ENCODE data around the gene ZNF276.
"Not testable (repeated sequence)": the region's sequence is repeated elsewhere in the genome, so short reads cannot be mapped to it uniquely, and the experiment has no call there.

Gene ZNF276

GRCh38 chr16:89738538-89739317 lies 17.4 kb downstream of the ZNF276 start:
- DNase-seq = no peak

- DNase-seq = no peak
These were observed 18.0 kb downstream of the ZNF276 start for GRCh38 chr16:89739383-89739782.

- no peak for DNase-seq
These were observed 20.1 kb downstream of the ZNF276 start for GRCh38 chr16:89741342-89742014.

- DNase-seq = no peak
These were observed 21.6 kb downstream of the ZNF276 start for GRCh38 chr16:89742948-89743347.

- DNase-seq = no peak
These were observed 23.5 kb downstream of the ZNF276 start for GRCh38 chr16:89744813-89745212.

GRCh38 chr16:89746043-89746442 lies 24.7 kb downstream of the ZNF276 start:
- DNase-seq = no peak

DNA sequence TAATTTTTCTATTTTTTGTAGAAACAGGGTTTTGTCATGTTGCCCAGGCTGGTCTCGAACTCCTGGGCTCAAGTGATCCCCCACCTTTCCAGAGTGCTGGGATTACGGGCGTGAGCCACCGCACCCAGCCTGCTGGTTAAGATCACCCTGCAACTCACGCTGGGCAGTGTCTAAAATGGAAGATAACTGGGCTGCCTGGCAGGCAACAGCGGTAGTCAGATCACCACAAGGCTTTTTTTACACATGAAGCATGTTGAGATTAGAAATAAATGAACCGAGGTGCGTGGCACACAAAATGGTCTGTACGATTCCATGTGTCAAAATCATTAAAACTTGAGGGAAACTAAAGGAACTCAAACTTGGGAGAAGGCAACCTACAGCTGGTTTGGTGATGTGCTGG lies 26.7 kb downstream of the ZNF276 start:
- DNase-seq = no peak

- DNase-seq = no peak
These were observed 27.6 kb downstream of the ZNF276 start for GRCh38 chr16:89748921-89749320.

- no peak for DNase-seq
These were observed 28.3 kb downstream of the ZNF276 start for GRCh38 chr16:89749637-89750036.

- DNase-seq = no peak
These were observed 38.5 kb downstream of the ZNF276 start for GRCh38 chr16:89759746-89760340.

DNA sequence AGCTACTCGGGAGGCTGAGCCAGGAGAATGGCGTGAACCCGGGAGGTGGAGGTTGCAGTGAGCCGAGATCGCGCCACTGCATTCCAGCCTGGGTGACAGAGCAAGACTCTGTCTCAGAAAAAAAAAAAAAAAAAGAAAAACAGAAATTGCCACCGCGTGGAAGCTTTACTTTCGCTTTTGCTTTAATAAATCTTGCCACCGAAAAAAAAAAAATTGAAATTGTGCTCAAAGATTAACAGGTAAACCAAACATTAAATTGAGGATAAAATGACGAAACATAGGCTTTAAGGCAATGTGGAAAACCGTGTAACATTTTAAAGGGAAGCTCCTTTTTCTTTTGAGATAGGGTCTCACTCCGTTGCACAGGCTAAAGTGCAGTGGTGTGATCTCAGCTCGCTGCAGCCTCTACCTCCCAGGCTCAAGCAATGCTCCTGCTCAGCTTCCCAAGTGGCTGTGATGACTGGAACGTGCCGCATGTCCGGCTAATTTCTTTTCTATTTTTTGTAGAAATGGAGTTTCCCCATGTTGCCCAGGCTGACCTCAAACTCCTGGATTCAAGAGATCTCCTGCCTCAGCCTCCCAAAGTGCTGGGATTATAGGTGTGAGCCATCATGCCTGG lies 40.1 kb downstream of the ZNF276 start:
- no peak for DNase-seq

GRCh38 chr16:89764711-89765201 lies 43.4 kb downstream of the ZNF276 start:
- DNase-seq = no peak

- no peak for DNase-seq
These were observed 44.0 kb downstream of the ZNF276 start for GRCh38 chr16:89765292-89765830.

DNA sequence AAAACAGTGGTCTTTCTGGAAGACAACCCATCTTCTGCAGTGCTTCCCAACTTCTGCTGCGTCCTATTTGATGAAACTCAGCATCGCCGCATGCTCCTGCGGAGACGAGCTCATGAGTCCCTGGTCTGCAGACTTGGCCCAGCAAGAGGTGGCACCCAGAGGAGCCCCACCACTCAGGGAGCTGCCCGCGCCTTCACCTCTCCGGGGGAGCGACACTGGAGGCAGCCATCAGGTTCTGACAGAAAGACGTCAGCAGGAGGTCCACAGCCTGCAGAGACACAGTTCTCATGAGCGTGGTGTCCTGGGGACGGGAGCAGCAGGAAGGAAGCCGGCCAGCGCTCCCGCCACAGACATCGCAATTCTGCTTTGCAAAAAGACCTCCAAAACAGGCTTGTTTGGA lies 49.0 kb downstream of the ZNF276 start:
- no peak for DNase-seq

DNA sequence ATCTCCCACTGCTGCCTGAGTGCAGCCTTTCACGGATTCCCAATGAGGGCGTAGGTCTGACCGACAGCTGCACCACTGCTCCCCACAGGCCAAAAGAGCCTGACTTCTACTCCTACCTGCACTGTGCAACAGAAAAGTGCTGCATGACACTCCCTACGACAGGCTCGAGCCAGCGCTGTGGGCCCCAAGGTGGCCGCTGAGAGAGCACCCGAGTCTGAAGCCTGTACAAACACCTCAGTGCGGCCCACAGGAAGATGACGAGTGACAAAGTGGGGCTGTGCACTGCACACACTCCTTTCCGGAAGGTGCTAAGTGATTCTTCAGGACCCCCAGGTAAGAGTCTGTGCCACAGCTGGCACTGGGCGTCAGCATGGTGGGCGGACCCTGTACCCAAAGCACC lies 53.9 kb downstream of the ZNF276 start:
- no peak for DNase-seq

GRCh38 chr16:89778211-89778610 lies 56.9 kb downstream of the ZNF276 start:
- DNase-seq = not testable (repeated sequence)

DNA sequence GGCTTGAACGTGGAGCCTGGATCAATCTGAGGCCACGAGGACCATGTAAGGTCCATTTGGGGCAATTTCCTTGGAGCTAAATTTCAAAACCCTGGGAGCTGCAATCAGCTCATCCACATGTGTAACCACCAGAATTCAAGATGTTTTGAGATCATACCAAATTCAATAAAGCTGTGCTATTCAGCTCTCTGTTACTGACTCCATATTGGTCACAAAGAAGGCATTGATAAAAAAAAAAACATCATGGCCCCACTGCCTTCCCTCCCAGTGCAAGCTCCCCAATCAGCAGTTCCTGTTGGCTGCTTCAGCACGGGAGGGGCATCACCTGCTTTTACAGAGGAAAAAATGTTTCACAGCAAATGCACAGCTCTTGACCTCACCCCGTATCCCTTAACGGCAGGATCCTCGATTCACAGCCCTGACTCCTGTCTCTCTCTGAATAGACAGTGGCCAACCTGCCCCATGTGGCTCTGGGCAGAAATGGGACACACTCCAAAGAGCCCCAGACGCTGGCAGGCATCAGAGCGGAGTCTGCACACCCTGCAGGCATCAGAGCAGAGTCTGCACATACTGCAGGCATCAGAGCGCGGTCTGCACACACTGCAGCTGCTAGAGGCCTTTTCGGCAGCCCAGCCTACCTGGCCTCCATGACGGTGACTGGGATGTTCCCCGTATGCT lies 58.0 kb downstream of the ZNF276 start:
- DNase-seq = no peak

DNA sequence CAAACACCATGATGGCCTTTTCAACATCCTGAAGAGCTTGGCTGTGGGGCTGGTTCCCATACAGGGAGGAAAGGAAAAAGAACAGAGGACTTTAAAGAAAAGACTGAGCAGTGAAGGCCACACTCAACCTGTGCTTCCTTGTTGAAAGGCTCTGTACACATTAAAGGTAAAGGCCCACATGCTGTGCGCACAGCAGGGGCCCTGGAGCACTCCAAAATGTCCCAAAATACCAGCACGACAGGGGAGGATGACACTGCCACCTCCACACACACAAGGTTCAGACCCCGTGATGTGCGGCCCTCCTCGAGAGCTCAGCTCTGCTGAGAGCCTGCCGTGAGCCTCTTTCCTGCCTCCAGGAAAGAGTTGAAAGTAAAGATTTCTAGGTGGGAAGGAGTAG lies 58.6 kb downstream of the ZNF276 start:
- DNase-seq = no peak

- DNase-seq = no peak
These were observed 61.2 kb downstream of the ZNF276 start for GRCh38 chr16:89782489-89782888.

DNA sequence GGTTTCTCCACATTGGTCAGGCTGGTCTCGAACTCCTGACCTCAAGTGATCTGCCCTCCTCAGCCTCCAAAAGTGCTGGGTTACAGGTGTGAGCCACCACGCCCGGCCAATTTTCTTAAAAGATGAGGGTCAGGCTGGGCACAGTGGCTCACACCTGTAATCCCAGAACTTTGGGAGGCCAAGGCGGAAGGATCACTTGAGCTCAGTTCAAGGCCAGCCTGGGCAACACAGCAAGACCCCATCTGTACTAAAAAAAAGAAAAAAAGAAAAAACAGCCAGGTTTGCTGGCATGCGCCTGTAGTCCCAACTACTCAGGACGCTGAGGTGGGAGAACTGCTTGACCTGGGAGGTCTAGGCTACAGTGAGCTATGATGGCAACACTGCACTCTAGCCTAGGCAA lies 62.6 kb downstream of the ZNF276 start:
- not testable (repeated sequence) for DNase-seq

- no peak for DNase-seq
These were observed 63.1 kb downstream of the ZNF276 start for GRCh38 chr16:89784406-89784805.

GRCh38 chr16:89785523-89786155 lies 64.3 kb downstream of the ZNF276 start:
- DNase-seq = no peak
